GM21360 (cell line): ENCODE data around the gene SLC12A3.
A peak's percentile ranks its signal among the peaks of the same experiment; 100 is the strongest.

Experiments
- ATAC-seq: cut with Tn5 transposase; IDR thresholded peaks from one replicate; pipeline ENCODE4 v1.9.1; 2021; ENCODE audit warnings: mild to moderate bottlenecking, moderate library complexity; ENCODE audit not compliant: unreplicated experiment

SLC12A3 gene

DNA sequence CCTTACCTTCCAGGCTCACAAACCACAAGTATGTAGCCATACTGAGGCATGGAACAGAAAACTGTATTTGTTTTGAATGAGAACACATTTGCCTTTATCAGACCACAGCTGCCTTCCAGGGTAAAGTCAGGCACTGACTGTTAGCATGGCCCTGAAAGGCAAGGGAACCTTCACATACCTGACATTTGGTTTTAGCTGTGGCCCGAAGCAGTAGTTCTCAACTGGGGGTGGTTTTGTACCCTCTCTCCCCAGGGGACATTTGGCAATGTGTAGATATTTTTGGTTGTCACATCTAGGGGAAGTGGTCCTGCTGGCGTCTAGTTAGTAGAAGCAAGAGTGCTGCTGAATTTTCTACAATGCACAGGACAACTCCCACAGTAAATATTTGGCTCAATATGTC, 76.1 kb downstream of the SLC12A3 start:
- ATAC-seq = no peak

DNA sequence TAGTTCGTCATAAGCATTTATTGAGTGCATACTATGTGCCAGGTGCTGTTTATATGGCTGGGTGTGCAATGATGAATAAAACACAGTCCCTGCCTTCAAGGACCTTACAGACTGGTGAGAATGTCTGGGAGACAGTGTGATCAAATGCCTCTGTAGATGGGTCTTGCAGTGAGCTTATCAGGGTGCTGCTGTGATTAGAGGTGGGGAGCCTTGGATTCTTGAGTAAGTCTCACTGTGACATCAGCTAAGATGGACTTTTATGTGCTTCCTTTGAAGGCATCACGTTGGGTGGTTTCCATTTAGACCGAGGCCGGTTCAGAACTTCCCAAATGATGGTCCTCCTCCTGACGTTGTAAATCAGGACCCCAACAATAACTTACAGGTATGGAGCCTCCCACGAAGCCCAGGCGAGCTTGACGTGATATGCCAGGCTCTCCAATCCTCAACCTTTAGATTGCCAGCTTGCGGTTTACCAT, 76.9 kb downstream of the SLC12A3 start:
- no peak for ATAC-seq

DNA sequence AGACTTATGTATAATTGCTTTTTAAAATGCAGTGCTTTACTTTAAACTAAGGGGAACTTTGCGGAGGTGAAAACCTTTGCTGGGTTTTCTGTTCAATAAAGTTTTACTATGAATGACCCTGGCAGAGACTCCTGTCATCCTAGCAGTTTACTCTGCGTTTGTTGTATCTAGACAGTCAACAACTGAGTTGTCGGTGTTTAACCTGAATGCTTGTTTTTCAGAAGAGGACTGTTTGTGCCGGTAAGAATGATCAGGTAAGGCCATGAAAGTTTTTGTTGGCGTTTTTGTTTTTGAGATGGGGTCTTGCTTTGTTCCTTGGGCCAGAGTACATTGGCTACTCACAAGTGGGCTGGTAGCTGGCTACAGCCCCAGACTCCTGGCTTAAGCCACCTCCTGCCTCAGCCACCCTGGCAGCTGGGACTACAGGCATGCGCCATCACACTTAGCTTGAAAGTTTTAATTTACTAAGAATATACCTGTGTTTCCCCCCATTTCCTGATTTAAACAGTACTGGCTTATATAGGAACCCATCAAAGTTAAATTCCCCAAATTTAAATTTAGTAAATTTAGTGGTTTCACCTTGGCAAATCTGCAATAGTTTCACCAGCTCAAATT, 78.9 kb downstream of the SLC12A3 start:
- ATAC-seq = no peak

DNA sequence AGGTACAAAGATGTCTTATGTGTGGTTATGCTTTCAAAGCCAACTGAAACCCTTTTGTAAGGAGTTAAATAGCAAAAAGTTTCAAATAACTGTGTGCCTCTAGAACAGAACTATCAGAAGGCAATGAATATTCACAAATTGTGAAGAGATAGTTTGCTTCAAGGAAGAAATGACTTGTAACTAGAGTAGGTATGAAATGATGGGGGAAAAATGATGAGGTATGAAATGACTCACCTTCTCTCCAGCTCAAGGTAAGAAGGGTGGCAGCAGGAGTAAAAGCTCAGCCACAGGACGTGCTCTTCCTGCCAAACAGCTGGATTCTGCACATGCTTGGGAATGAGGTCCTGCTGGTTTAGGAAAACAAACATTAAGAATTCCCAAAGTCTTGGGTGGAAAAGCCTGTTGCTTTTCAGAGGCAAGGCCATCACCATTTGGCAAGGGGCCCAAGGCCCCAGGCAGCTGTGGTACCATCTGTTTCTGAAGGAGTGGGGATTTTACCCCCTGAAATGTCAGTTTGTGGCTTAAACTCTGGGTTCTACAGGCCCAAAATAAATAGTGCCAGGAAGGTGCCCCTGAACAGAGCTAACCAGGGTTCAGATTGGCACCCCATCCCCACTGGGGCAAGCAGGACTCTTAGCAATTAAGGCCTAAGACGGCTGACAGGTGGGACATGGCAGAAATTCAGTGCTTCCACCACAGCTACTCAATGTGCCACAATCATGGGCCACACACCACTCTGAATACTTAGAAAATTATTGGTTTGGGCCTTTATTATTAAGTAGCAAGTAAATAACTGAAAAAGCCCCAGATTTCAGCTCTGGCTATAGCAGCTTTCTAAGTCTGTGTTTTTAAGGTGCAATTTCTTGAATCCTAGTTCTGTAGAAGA, 80.2 kb downstream of the SLC12A3 start:
- no peak for ATAC-seq

DNA sequence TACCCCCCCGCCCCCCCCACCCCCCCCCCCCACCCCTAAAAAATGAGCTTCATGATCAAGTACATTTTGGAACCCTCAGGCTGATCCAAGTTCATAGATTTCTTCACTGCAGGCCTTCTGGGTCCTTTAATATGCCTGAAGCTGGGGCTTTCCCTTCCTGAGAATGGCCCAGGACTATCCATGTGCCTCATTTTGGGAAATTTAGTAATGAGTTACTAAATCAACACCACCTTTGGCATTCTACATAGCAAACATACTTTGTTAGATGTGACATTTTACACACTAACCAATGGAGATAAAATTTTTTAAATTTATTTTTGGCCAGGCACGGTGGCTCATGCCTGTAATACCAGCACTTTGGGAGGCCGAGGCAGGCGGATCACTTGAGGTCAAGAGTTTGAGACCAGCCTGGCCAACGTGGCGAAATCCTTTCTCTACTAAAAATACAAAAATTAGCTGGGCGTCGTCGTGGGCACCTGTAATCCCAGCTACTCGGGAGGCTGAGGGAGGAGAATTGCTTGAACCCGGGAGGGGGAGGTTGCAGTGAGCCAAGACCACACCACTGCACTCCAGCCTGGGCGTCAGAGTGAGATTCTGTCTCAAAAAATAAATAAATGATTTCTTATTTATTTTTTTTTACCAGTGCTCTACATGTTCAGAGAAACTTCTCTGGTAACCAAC, 81.0 kb downstream of the SLC12A3 start:
- no peak for ATAC-seq

DNA sequence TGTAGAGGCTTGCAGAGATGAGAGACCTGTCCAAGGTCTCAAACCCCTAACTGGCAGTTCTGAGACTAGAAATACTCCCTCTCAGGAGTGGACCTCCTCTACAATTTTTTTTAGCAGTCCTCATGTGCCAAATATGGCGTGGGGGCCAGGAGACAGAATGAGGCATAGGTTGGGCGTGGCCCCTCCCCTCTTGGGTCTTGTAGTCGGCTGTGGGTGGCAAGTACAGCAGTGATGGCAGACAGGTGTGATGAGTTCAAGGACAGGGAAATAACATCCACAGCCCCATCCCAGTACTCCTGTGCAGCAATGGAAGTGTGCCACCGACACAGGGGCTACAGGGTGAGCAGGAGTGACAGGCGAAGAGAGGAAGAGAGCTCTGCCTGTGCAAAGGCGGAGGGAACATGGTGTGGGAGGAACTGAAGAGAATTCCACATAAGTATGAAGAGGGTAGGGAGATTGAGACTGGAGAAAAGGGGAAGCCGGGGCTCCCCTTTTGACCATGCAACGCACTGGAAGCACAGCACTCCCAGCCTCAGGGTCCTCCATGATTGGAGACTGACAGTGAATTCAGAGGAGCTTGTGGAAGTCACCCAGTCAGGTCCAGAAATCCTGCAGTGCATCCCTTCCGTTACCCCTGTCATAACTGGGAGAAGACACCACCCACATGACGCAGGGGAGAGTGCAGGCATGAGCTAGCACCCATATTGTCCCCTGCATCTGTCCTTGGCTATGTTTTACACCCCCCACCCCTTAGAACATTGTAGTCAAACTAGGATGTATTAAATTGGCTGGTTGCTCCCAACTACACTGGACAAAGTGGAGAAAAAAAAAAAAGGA, 82.0 kb downstream of the SLC12A3 start:
- no peak for ATAC-seq

DNA sequence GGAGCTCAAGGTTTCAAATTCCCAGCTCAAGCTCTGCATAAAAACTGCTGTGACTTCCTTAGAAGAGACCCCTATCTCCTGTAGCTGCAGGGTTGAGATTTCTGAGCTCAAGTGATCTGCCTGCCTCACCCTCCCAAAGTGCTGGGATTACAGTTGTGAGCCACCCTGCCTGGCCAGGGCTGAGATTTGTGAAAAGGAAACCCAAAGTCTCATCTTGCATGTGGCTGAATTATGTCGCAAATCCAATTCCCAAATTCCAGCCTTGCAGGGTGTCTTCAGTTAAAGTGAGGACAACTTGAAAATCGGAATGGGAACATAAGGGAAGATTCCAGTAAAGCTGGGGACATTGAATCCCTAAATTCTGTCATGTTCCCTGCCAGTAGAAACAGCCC, 82.6 kb downstream of the SLC12A3 start:
- no peak for ATAC-seq

DNA sequence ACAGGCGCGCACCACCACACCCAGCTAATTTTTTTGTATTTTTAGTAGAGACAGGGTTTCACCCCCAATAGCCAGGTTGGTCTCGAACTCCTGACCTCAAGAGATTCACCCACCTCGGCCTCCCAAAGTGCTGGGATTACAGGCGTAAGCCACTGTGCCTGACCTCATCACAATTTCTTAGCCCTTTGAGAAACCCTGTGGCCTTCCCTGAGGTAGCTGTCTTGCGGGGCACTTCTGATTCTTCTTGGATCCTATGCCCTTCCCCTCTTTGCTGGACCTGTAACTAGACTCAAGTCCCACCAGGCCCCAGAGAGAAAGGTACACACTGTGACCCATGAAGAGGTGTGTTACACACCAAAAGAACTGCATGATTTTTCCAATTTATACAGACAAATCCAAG, 83.2 kb downstream of the SLC12A3 start:
- ATAC-seq = no peak

DNA sequence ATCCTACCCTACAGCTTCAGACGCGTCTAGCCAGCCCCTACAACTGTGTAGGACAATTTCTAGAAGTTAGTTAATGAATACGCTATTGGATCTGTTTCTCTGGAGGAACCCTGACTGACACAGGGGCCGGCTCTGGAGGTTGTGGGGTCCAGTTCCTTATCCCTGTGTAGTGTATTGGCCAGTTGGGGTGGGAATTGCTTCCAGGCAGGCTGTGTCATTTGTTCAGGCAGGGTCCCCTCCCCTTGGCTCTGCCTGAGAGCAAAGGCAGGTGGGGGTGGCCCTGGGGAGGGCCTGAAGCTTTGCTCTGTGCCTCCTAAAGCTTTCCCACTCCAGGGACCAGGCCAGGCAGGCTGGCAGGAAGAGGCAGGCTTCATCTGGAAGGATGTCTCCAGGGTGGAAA, 85.0 kb downstream of the SLC12A3 start:
- no peak for ATAC-seq

DNA sequence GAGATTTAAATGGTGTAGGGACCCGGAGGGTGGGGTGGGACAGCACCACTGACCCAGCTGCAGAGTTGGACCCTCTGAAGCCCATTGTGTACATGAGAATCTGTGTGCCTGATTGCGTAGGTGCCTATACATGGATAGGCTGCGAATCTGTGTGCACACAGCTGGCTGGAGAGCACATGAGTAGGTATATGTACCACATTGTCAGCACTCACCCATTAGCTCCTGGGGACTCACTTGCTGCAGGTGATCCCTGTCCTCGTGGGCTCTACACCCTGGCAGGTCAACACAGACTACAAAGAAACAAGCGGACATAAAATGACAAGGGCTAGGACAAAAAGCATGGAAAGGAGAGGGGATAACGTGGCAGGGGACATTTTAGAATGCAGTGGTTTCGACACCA, 85.4 kb downstream of the SLC12A3 start:
- ATAC-seq = no peak

DNA sequence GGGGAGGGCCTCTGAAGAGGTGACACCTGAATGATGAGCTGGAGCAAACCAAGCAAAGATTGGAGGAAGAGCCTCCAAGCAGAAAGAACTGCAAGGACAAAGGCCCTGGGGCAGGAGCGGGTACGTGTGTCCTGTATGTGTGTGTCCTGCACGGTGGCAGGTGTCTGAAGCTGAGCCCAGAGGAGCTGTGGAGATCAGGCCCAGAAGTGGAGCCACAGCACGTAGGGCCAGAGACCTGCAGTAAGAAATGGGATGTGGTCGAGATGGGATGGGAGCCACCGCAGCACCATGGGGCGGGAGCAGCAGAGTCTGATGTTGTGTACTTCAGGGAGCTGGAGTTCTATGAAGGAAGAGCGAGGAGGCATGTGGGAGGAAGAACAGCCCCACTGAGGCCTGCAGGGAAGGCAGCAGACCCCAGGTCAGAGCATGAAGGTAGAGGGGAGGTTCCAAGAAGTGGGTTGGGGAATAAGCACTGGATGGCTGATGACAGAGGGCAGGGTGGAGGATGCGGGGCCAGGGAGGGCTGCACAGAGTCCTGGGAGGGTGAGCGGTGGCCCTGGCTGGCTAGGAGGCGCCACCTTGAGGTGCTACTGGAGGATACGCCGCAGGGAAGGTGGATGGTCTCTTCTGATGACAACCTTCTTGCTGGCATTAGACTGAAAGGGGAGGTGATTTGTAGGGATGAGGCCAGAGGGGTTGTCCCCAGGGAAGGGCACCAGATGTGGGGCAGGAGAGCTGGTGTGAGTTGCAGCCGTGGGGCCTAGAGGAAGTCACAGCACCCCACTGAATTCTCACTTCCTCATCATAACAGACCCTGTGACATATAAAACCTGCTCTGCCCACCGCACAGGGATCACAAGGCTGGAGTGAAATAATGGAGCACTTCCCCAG, 86.1 kb downstream of the SLC12A3 start:
- peak; percentile 61 for ATAC-seq

DNA sequence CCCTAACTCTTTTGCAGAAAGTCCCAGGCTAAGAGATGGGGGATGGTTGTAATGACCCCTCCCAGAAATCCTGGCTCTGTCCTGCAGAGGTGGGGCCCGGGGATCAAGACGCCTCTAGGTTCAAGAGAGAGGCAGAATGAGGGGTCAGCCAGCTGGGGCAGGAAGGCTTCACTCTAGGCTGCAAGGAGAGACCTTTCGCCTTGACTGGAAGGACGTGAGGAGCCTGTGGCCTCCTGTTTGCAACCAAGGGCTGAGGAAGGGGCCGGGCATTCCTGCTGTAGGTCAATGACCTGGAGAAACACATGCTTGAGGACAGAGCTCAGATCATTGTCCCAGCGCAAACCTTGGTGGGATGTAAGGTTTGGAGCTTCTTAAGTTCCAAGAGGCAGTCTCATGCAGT, 88.0 kb downstream of the SLC12A3 start:
- ATAC-seq = no peak

DNA sequence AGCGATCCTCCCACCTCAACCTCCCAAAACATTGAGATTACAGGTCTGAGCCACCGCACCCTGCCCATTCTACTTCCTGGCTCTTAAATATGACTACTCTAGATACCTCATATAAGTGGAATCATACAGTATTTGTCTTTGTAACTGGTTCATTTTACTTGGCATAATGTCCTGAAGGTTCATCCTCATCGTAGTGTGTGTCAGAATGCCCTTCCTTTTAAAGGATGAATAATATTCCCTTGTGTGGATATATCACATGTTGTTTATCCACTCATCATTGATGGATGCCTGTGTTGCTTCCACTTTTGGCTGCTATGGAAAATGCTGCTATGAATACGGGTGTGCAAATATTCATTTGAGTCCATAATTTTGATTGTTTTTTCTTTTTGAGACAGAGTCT, 91.1 kb downstream of the SLC12A3 start:
- ATAC-seq = no peak

DNA sequence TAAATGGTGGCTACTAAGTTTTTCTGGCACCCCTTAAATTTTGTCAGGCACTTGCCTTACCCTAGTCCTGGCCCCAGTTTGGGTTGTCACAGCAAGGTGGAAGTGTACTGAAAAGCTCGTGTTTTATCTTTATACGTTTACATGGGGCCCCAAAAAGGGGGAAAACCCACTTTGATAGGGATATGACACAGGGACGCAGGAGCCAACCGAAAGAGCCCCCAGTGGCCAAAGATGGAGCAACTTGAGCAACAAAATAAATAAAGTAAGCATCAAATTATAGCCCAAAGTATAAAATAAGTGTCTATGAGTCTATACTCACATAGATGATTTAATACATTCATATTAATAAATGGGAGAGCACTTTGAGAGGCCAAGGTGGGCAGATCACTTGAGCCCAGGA, 91.7 kb downstream of the SLC12A3 start:
- ATAC-seq = no peak

DNA sequence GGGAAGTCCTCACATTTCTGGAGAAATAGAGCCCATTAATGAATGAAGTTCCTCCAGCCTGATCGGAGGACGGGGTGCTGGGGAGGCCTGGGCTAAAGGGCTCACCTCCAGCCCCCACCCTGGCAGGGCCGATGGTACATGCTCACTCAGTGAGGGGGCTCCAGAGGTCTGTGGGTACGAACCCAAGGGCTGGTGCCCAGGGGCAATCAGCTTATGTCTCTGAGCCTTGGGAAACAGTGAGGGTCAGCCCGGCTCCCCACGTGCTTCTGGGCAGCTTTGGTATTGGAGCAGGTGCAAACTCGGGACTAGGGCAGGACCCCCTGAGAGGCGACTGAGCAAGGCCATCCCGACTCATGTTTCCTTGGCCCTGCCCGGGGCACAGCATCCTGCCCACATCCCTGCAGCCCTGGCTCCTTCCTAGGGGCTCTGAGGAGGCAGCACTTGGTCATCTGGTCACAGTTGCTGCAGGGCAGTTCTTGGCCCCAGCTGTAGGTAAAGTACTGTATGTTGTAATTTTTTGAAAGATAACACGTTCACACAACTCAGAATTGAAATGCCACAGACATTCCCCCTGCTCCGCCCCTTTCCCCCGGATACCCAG, 95.8 kb downstream of the SLC12A3 start:
- no peak for ATAC-seq

DNA sequence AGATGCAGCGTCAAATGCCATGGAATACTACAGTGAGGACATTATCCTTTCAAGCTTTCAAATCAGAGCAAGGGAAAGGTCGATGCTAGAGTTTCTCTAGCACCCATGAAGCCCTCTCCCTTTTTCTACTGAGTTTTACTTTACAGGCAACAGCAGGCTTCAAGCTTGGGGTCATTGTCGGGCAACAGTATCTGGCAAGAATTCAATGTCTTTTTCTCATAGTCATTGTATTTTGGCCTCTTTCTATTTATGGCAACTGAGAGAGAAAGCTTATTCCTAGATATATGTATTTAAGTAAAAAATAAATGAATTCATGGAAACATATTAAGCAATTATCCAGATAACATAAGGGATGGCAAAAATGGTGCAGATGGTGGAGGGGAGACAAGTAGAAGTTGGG, 96.4 kb downstream of the SLC12A3 start:
- no peak for ATAC-seq

DNA sequence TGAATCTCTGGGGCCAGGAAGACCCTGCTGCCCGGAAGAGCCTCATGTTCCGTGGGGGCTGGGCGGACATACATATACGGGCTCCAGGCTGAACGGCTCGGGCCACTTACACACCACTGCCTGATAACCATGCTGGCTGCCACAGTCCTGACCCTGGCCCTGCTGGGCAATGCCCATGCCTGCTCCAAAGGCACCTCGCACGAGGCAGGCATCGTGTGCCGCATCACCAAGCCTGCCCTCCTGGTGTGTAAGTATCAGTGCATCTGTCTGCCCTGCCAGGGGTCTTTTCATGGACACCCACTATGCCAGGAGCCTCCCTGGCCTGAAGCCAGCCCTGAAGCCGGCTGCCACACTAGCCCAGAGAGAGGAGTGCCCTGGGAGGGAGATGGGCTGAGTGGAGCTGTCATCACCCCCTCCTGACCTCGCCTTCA, 96.9 kb downstream of the SLC12A3 start, which contains the start of gene CETP:
Gene CETP, plus strand, starts transcription at position 100 of the 431 bp plus-strand sequence. Its CDS starts 30 bp downstream, at position 130.
- ATAC-seq = no peak

DNA sequence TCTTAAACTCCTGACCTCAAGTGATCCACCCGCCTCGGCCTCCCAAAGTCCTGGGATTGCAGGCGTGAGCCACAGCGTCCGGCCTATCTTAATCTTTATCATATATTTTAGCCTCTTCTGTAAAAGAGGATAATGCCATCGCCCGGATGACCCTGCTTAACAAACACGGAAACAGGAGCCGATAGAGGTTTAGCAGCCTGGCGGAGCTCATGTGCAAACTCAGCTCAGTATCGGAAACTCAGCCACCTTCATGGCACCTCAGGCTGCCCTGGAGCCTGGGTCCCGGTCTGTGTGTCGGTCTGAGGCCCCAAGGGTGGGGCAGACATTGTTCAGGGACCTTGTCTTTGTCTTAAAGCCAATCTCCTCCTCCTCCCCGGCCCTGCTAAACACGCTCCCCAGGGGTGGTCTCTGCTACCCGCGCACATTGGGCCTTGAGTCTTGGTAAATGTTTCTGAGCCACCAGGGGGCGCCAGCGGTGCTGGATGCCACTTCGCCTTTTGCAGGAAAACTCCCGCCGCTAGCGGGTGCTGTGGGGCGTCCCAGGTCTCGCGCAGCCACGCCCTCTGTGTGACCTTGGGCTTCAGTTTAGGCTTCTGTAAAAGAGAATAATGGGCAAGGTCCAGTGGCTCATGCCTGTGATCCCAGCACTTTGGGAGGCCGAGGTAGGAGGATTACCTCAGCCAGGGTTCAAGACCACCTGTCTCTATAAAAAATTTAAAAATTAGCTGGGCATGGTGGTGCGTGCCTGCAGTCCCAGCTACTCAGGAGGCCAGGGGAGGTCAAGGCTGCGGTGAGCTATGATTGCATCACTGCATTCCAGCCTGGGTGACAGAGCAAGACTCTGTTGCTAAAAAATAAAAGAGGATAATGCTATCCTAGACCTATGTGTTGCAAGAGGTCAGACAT, 99.5 kb downstream of the SLC12A3 start:
- ATAC-seq = peak; percentile 68
